Tibial nerve (tissue), 4 donors: ENCODE results near the gene OLFM4. TPM values are rescaled to one million over a fixed set of nuclear protein-coding genes. Genes with fewer than 3 reads are reported as not detected.
"Not testable (repeated sequence)": the region's sequence is repeated elsewhere in the genome, so short reads cannot be mapped to it uniquely, and the experiment has no call there.

Source experiments
- DNase-seq, 2 donors: peaks; one replicate each; pipeline ENCODE4 v3.0.0-alpha.2; 2019; ENCODE audit warnings: low spot score in 2 of 2
- H3K27ac ChIP-seq, 4 donors: fragments of 200-600 bp; sonication (generic) in 3 of 4; one replicate each; pipeline ENCODE4 v1.5.1; 2017 to 2019; ENCODE audit warnings: mild to moderate bottlenecking in 1 of 4
- H3K27me3 ChIP-seq, 2 donors: fragments of 200-600 bp; sonication (generic) in 1 of 2; one replicate each; pipeline versions ENCODE4 v1.5.1 to v1.6.0; 2017 to 2019
- H3K36me3 ChIP-seq, 3 donors: fragments of 200-600 bp; sonication (generic); one replicate each; pipeline ENCODE4 v1.5.1; 2018 to 2019
- H3K4me1 ChIP-seq, 4 donors: fragments of 200-600 bp; sonication (generic) in 3 of 4; one replicate each; pipeline ENCODE4 v1.5.1; 2017 to 2019
- H3K4me3 ChIP-seq, 4 donors: fragments of 200-600 bp; sonication (generic) in 3 of 4; one replicate each; pipeline ENCODE4 v1.5.1; 2017 to 2019; ENCODE audit warnings: mild to moderate bottlenecking in 1 of 4, moderate library complexity in 1 of 4
- H3K9me3 ChIP-seq, 4 donors: fragments of 200-600 bp; sonication (generic) in 3 of 4; one replicate each; pipeline ENCODE4 v1.5.1; 2017 to 2019
- EP300 ChIP-seq, 2 donors: sonication (generic); formaldehyde crosslinking; IDR thresholded peaks; one replicate each; pipeline ENCODE4 v1.6.1; 2017; ENCODE audit warnings: antibody characterized with exemption in 2 of 2, mild to moderate bottlenecking in 1 of 2
- POLR2A ChIP-seq, 2 donors: fragments of 450-650 bp; IDR thresholded peaks; one replicate each; pipeline ENCODE4 v1.6.1; 2017; ENCODE audit warnings: antibody characterized with exemption in 2 of 2, mild to moderate bottlenecking in 2 of 2, moderate library complexity in 2 of 2
- WGBS, 2 donors: methylation state at CpG; one replicate each; pipeline ENCODE4 v1.1.5; 2018; 5-methylcytosine and 5-hydroxymethylcytosine counted together
- total RNA-seq, 4 donors: library from RNA; depleted of rRNA; stranded (reverse); fragments of >200 nt; gene quantifications; one replicate each; pipeline ENCODE4 v1.1.0, GENCODE V29; 2016
- TF ChIP-seq, protein P1 (sequence below), 5 experiments: fragments of 200-600 bp in 3 of 5; fragments of 450-650 bp in 2 of 5; sonication (generic) in 3 of 5; IDR thresholded peaks; one replicate each; pipeline ENCODE4 v1.5.1; 2016 to 2019; ENCODE audit warnings: antibody characterized with exemption in 5 of 5, mild to moderate bottlenecking in 3 of 5, moderate library complexity in 2 of 5

The OLFM4 gene
- total RNA-seq, 4 donors from 2014 or later: 0.90 to 2.0 (median 1.4) TPM

DNA sequence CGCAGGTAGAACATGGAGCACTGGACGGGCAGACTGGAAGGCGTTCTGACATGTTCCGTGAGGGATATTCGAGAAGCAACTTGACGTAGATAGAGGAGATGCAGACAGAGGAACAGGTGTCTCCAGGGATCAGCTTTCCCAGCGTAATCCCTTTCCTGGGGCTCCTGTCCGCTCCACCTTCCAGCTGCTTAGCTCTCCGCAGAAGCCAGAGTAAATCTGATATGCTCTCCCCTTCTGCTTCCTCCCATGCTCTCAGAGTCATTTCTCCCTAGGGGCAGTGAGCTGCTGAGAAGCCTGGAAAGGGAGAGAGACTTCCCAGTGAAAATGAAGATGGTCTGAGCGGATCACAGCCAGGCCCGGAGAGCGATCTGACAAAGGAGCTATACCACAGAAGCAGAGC, 23.0 kb upstream of the OLFM4 start:
- Histone ChIP-seq H3K9me3 (no peaks in the 10 kb centered on the region), H3K36me3 (no peaks in the 10 kb centered on the region), H3K27ac (no peak overlapping the region), H3K4me3 (no peak overlapping the region), H3K4me1 (peaks cover 0 to 6% (median 0%) of the 10 kb centered on the region in 4 donors), H3K27me3 (no peaks in the 10 kb centered on the region)
- WGBS, 2 donors: 86 to 90% methylated on average over 12 of the region's 12 CpGs
- DNase-seq: no peak
- TF ChIP-seq EP300 (IDR thresholded peaks at IDR 0.05) (no peak), POLR2A (IDR thresholded peaks at IDR 0.05) (no peak)
- TF ChIP-seq, protein P1, sequence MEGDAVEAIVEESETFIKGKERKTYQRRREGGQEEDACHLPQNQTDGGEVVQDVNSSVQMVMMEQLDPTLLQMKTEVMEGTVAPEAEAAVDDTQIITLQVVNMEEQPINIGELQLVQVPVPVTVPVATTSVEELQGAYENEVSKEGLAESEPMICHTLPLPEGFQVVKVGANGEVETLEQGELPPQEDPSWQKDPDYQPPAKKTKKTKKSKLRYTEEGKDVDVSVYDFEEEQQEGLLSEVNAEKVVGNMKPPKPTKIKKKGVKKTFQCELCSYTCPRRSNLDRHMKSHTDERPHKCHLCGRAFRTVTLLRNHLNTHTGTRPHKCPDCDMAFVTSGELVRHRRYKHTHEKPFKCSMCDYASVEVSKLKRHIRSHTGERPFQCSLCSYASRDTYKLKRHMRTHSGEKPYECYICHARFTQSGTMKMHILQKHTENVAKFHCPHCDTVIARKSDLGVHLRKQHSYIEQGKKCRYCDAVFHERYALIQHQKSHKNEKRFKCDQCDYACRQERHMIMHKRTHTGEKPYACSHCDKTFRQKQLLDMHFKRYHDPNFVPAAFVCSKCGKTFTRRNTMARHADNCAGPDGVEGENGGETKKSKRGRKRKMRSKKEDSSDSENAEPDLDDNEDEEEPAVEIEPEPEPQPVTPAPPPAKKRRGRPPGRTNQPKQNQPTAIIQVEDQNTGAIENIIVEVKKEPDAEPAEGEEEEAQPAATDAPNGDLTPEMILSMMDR (IDR thresholded peaks at IDR 0.05): no peak

GRCh38 chr13:53007872-53008271, 20.7 kb upstream of the OLFM4 start:
- Histone ChIP-seq H3K9me3 (no peaks in the 10 kb centered on the region), H3K27ac (no peak overlapping the region), H3K4me1 (peaks cover 0 to 6% (median 0%) of the 10 kb centered on the region in 4 donors), H3K36me3 (no peaks in the 10 kb centered on the region), H3K27me3 (no peaks in the 10 kb centered on the region), H3K4me3 (no peak overlapping the region)
- 25 to 36% methylated on average over 3 of the region's 3 CpGs for WGBS, 2 donors
- no peak for TF ChIP-seq POLR2A (IDR thresholded peaks at IDR 0.05)
- no peak for TF ChIP-seq EP300 (IDR thresholded peaks at IDR 0.05)
- TF ChIP-seq, protein P1 (IDR thresholded peaks at IDR 0.05): no peak
- no peak for DNase-seq

GRCh38 chr13:53010374-53011105, 18.1 kb upstream of the OLFM4 start:
- no peak for TF ChIP-seq EP300 (IDR thresholded peaks at IDR 0.05)
- TF ChIP-seq, protein P1 (IDR thresholded peaks at IDR 0.05): no peak
- TF ChIP-seq POLR2A (IDR thresholded peaks at IDR 0.05): no peak
- H3K36me3 ChIP-seq: no peaks in the 10 kb centered on the region
- H3K27me3 ChIP-seq: no peaks in the 10 kb centered on the region
- peak in 1 of 2 donors; percentile 27 for DNase-seq
- WGBS, 2 donors: 70 to 80% methylated on average over 7 of the region's 7 CpGs
- H3K9me3 ChIP-seq: no peaks in the 10 kb centered on the region
- H3K27ac ChIP-seq: no peak overlapping the region
- H3K4me1 ChIP-seq: peaks cover 0 to 6% (median 0%) of the 10 kb centered on the region in 4 donors
- H3K4me3 ChIP-seq: no peak overlapping the region

DNA sequence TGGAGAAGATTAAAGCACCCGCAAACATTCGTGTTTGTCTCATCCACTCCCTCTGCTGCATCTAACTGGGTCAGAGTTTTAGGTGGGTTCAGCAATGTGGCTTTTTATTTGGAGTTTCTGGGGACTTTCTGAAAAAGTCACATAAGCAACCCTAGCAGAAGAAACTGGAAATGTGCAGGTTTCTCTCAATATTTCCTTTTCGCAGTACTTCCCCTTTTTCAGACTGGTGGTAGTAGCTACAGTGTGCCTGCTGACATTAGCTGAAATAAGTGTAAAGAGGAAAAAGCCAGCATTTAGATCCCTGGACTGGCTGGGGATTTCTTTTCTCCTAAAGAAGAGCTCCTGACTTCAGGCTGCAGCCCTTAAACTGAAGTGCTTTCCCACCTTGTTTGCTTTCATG, 15.9 kb upstream of the OLFM4 start:
- Histone ChIP-seq H3K36me3 (no peaks in the 10 kb centered on the region), H3K9me3 (no peaks in the 10 kb centered on the region), H3K27me3 (no peaks in the 10 kb centered on the region), H3K4me3 (no peak overlapping the region), H3K27ac (no peak overlapping the region), H3K4me1 (peaks cover 0 to 4% (median 0%) of the 10 kb centered on the region in 4 donors)
- TF ChIP-seq POLR2A (IDR thresholded peaks at IDR 0.05) (no peak), EP300 (IDR thresholded peaks at IDR 0.05) (no peak)
- TF ChIP-seq, protein P1 (IDR thresholded peaks at IDR 0.05): no peak
- WGBS, 2 donors: 75 to 86% methylated on average over 3 of the region's 3 CpGs
- no peak for DNase-seq

GRCh38 chr13:53013113-53013512, 15.5 kb upstream of the OLFM4 start:
- TF ChIP-seq, protein P1 (IDR thresholded peaks at IDR 0.05): no peak
- TF ChIP-seq EP300 (IDR thresholded peaks at IDR 0.05) (no peak), POLR2A (IDR thresholded peaks at IDR 0.05) (no peak)
- no peak for DNase-seq
- Histone ChIP-seq H3K27ac (no peak overlapping the region), H3K4me3 (no peak overlapping the region), H3K4me1 (no peaks in the 10 kb centered on the region), H3K36me3 (no peaks in the 10 kb centered on the region), H3K27me3 (no peaks in the 10 kb centered on the region), H3K9me3 (no peaks in the 10 kb centered on the region)
- 74 to 81% methylated on average over 5 of the region's 5 CpGs for WGBS, 2 donors

DNA sequence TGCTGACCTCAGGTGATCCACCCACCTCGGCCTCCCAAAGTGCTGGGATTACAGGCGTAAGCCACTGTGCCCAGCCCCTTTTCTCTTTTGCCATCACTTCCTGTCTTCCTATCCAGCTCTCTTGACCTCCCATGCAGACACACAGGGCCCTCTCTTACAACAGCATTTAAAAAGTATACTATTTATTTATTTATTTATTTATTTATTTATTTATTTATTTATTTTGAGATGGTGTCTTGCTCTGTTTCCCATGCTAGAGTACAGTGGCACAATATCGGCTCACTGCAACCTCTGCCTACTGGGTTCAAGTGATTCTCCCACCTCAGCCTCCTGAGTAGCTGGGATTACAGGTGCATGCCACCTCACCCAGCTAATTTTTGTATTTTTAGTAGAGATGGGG, 14.6 kb upstream of the OLFM4 start:
- WGBS, 2 donors: 82 to 89% methylated on average over 3 of the region's 3 CpGs
- not testable (repeated sequence) for H3K27ac ChIP-seq, H3K4me3 ChIP-seq, DNase-seq, H3K9me3 ChIP-seq, H3K27me3 ChIP-seq, H3K4me1 ChIP-seq, H3K36me3 ChIP-seq
